Measurements from ENCODE around the gene ZC3H7A.
A peak's percentile ranks its signal among the peaks of the same experiment; 100 is the strongest.

The ZC3H7A gene

GRCh38 chr16:11801481-11802021 is 4.5 kb upstream of the ZC3H7A start:
- Histone ChIP-seq H3K27ac (ENCODE audit: low read depth in 2 of 2, low read length in 2 of 2) (no peak overlapping the region), H3K4me3 (ENCODE audit: low read length in 2 of 2) (no peak overlapping the region), H3K9ac (ENCODE audit: low read depth in 1 of 2, low read length in 2 of 2) (no peak overlapping the region), H3K36me3 (ENCODE audit: control insufficient read depth in 2 of 2, insufficient read depth in 2 of 2, low read length in 2 of 2) (no peaks in the 10 kb centered on the region), H3K27me3 (ENCODE audit: control insufficient read depth in 2 of 2, insufficient read depth in 2 of 2, low read length in 2 of 2) (no peaks in the 10 kb centered on the region), H3K4me1 (ENCODE audit: control insufficient read depth in 2 of 2, insufficient read depth in 2 of 2, low read length in 2 of 2) (peaks cover 11 to 14% of the 10 kb centered on the region in 2 donors), H3K9me3 (ENCODE audit: control insufficient read depth in 2 of 2, low read length in 2 of 2) (no peaks in the 10 kb centered on the region)

DNA sequence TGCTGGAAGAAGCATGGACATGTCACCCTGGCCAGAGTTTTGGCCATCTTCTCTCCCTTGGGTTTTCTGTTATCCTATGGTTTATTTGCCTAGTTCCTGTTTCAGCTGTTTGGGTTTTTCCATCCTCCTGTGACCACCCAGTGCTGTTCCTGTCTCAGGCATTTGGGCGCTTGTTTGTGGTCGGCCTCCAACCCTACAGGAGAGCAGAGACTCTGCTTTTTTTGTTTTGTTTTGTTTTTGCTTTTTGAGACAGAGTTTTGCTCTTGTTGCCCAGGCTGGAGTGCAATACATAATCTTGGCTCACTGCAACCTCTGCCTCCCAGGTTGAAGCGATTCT is 3.3 kb upstream of the ZC3H7A start:
- Histone ChIP-seq H3K27me3 (ENCODE audit: control insufficient read depth in 2 of 2, insufficient read depth in 2 of 2, low read length in 2 of 2) (no peaks in the 10 kb centered on the region), H3K4me3 (ENCODE audit: low read length in 2 of 2) (no peak overlapping the region), H3K36me3 (ENCODE audit: control insufficient read depth in 2 of 2, insufficient read depth in 2 of 2, low read length in 2 of 2) (no peaks in the 10 kb centered on the region), H3K27ac (ENCODE audit: low read depth in 2 of 2, low read length in 2 of 2) (no peak overlapping the region), H3K4me1 (ENCODE audit: control insufficient read depth in 2 of 2, insufficient read depth in 2 of 2, low read length in 2 of 2) (peaks cover 17% of the 10 kb centered on the region in 2 donors), H3K9me3 (ENCODE audit: control insufficient read depth in 2 of 2, low read length in 2 of 2) (no peaks in the 10 kb centered on the region), H3K9ac (ENCODE audit: low read depth in 1 of 2, low read length in 2 of 2) (no peak overlapping the region)

DNA sequence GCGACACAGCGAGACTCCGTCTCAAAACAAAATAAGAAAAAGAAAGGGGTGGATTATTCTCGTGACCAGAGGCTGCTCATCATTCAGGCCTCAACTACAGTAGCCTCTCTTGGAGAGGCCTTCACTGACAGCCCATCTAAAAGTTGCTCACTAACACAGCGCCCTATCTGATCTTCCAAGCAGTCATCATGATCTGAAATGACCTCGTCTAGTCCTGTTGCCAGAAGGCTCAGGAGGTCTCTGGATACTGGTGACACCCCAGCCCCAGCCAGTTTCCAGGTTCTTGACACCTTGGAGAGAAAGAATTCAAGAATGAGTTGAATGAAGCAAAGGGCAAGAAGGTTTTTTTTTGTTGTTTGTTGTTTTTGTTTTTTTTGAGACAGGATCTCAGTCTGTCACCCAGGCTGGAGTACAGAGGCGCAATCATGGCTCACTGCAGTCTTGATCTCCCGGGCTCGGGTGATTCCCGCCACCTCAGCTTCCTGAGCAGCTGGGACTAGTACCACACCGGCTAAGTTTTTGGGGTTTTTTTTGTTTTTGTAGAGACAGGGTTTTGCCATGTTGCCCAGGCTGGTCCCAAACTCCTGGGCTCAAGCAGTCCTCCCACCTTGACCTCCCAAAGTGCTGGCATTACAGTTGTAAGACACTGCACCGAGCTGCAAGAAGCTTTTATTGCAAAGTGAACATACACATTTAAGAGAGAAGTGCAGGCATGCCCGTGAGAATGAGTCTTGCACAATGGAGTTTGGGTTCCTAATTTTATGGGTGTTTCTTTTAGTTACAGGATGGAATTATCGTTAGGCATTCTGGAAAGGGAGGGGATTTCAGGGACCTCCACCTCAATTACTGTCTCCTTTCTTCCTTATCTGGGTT is 2.7 kb upstream of the ZC3H7A start:
- Histone ChIP-seq H3K9me3 (ENCODE audit: control insufficient read depth in 2 of 2, low read length in 2 of 2) (no peaks in the 10 kb centered on the region), H3K27ac (ENCODE audit: low read depth in 2 of 2, low read length in 2 of 2) (no peak overlapping the region), H3K4me3 (ENCODE audit: low read length in 2 of 2) (peak overlapping the region in 1 of 2 donors; percentile 2), H3K4me1 (ENCODE audit: control insufficient read depth in 2 of 2, insufficient read depth in 2 of 2, low read length in 2 of 2) (peaks cover 20% of the 10 kb centered on the region in 2 donors), H3K36me3 (ENCODE audit: control insufficient read depth in 2 of 2, insufficient read depth in 2 of 2, low read length in 2 of 2) (peaks cover 0 to 3% of the 10 kb centered on the region in 2 donors), H3K27me3 (ENCODE audit: control insufficient read depth in 2 of 2, insufficient read depth in 2 of 2, low read length in 2 of 2) (no peaks in the 10 kb centered on the region), H3K9ac (ENCODE audit: low read depth in 1 of 2, low read length in 2 of 2) (no peak overlapping the region)

DNA sequence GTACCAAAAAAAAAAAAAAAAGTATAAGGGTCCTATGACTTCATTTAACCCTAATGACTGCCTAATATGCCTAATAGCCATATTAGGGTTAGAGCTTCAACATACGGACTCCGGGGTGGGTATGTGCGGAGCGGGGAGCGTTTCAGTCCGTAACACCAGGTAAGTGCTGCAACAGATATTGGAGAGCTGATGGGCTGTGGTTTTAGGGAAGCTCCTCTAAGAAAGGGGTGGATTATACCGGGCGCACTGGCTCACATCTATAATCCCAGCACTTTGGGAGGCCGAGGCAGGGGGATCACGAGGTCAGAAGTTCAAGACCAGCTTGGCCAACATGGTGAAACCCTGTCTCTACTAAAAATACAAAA is 1.9 kb upstream of the ZC3H7A start:
- Histone ChIP-seq H3K4me3 (ENCODE audit: low read length in 2 of 2) (peak overlapping the region in 1 of 2 donors; percentile 95), H3K9me3 (ENCODE audit: control insufficient read depth in 2 of 2, low read length in 2 of 2) (no peaks in the 10 kb centered on the region), H3K36me3 (ENCODE audit: control insufficient read depth in 2 of 2, insufficient read depth in 2 of 2, low read length in 2 of 2) (peaks cover 0 to 3% of the 10 kb centered on the region in 2 donors), H3K4me1 (ENCODE audit: control insufficient read depth in 2 of 2, insufficient read depth in 2 of 2, low read length in 2 of 2) (peaks cover 23 to 24% of the 10 kb centered on the region in 2 donors), H3K9ac (ENCODE audit: low read depth in 1 of 2, low read length in 2 of 2) (no peak overlapping the region), H3K27ac (ENCODE audit: low read depth in 2 of 2, low read length in 2 of 2) (peak overlapping the region in 1 of 2 donors; percentile 99), H3K27me3 (ENCODE audit: control insufficient read depth in 2 of 2, insufficient read depth in 2 of 2, low read length in 2 of 2) (no peaks in the 10 kb centered on the region)

- H3K4me1 ChIP-seq (ENCODE audit: control insufficient read depth in 2 of 2, insufficient read depth in 2 of 2, low read length in 2 of 2): peaks cover 34% of the 10 kb centered on the region in 2 donors
- no peaks in the 10 kb centered on the region for H3K27me3 ChIP-seq (ENCODE audit: control insufficient read depth in 2 of 2, insufficient read depth in 2 of 2, low read length in 2 of 2)
- peak overlapping the region; percentile 93 to 99 for H3K27ac ChIP-seq (ENCODE audit: low read depth in 2 of 2, low read length in 2 of 2)
- no peaks in the 10 kb centered on the region for H3K9me3 ChIP-seq (ENCODE audit: control insufficient read depth in 2 of 2, low read length in 2 of 2)
- H3K9ac ChIP-seq (ENCODE audit: low read depth in 1 of 2, low read length in 2 of 2): peak overlapping the region; percentile 89 to 98
- H3K4me3 ChIP-seq (ENCODE audit: low read length in 2 of 2): peak overlapping the region; percentile 88 to 95
- peaks cover 0 to 3% of the 10 kb centered on the region in 2 donors for H3K36me3 ChIP-seq (ENCODE audit: control insufficient read depth in 2 of 2, insufficient read depth in 2 of 2, low read length in 2 of 2)
These were observed 870 bp upstream of the ZC3H7A start for GRCh38 chr16:11797957-11798299.

DNA sequence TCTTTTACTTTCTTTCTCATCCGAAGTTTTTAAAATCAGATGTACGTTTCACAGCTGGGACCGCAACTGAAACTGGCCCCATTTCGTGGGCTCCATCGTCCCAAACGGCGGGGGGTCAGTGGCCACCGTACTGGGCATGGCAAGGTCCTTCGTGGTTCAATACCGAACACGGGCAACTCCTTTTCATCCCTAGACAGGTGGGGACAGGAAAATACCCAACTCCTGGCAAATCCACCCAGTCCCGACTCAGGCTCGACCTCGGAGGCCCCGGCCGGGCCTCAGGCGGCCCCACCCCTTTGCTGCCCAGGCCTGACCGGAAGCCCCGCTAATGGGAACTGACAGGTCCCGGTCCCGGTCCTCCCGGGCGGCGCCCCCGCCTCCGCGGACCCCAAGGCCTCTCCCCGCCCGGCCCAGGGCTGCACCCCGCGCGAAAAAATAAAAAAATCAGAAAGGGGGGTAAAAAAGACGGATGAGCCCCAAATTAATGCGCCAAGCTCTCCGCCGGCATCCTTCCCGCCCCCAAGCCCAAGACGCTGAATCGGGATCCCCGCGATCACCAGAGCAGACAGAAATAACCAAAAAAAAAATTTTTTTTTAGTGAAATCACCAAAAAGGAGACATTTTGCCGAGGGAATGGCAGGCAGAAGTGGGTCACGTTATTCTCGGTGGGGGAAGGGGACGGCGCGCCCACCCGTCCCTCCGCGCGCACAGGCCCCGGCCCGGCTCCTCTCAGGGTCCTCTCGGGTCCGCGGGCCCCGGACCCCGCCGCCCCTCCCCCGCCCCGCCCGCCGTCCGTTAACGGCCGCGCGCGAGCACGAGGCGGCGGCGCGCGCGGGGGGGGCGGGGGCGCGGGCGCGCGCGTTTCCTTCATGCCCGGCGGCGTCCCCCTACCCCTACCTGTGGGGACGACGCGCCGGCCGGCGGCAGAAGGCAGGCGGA is 562 bp downstream of the ZC3H7A start:
- peak overlapping the region; percentile 78 to 93 for H3K4me3 ChIP-seq (ENCODE audit: low read length in 2 of 2)
- peaks cover 0 to 3% of the 10 kb centered on the region in 2 donors for H3K36me3 ChIP-seq (ENCODE audit: control insufficient read depth in 2 of 2, insufficient read depth in 2 of 2, low read length in 2 of 2)
- H3K27ac ChIP-seq (ENCODE audit: low read depth in 2 of 2, low read length in 2 of 2): peak overlapping the region; percentile 88 to 99
- no peaks in the 10 kb centered on the region for H3K9me3 ChIP-seq (ENCODE audit: control insufficient read depth in 2 of 2, low read length in 2 of 2)
- peaks cover 38 to 48% of the 10 kb centered on the region in 2 donors for H3K4me1 ChIP-seq (ENCODE audit: control insufficient read depth in 2 of 2, insufficient read depth in 2 of 2, low read length in 2 of 2)
- peak overlapping the region; percentile 92 to 98 for H3K9ac ChIP-seq (ENCODE audit: low read depth in 1 of 2, low read length in 2 of 2)
- H3K27me3 ChIP-seq (ENCODE audit: control insufficient read depth in 2 of 2, insufficient read depth in 2 of 2, low read length in 2 of 2): no peaks in the 10 kb centered on the region

DNA sequence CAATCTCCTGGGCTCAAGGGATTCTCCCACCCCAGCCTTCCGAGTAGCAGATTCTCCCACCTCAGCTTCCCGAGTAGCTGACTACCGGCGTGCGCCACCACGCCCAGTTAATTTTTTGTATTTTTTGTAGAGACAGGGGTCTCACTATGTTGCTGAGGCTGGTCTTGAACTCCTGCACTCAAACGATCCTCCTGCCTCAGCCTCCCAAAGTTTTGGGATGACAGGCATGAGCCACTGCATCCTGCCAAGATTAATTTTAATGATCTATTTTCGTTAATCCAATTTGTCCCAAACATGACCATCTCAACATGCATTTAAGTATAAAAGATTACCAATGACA is 1.2 kb downstream of the ZC3H7A start:
- H3K4me3 ChIP-seq (ENCODE audit: low read length in 2 of 2): peak overlapping the region; percentile 78 to 93
- H3K27me3 ChIP-seq (ENCODE audit: control insufficient read depth in 2 of 2, insufficient read depth in 2 of 2, low read length in 2 of 2): no peaks in the 10 kb centered on the region
- H3K36me3 ChIP-seq (ENCODE audit: control insufficient read depth in 2 of 2, insufficient read depth in 2 of 2, low read length in 2 of 2): peaks cover 0 to 3% of the 10 kb centered on the region in 2 donors
- H3K27ac ChIP-seq (ENCODE audit: low read depth in 2 of 2, low read length in 2 of 2): peak overlapping the region; percentile 88 to 99
- peaks cover 38 to 48% of the 10 kb centered on the region in 2 donors for H3K4me1 ChIP-seq (ENCODE audit: control insufficient read depth in 2 of 2, insufficient read depth in 2 of 2, low read length in 2 of 2)
- peak overlapping the region; percentile 92 to 98 for H3K9ac ChIP-seq (ENCODE audit: low read depth in 1 of 2, low read length in 2 of 2)
- H3K9me3 ChIP-seq (ENCODE audit: control insufficient read depth in 2 of 2, low read length in 2 of 2): no peaks in the 10 kb centered on the region

GRCh38 chr16:11794996-11795886 is 1.8 kb downstream of the ZC3H7A start:
- Histone ChIP-seq H3K27ac (ENCODE audit: low read depth in 2 of 2, low read length in 2 of 2) (peak overlapping the region; percentile 88 to 99), H3K27me3 (ENCODE audit: control insufficient read depth in 2 of 2, insufficient read depth in 2 of 2, low read length in 2 of 2) (no peaks in the 10 kb centered on the region), H3K9ac (ENCODE audit: low read depth in 1 of 2, low read length in 2 of 2) (peak overlapping the region in 1 of 2 donors; percentile 98), H3K36me3 (ENCODE audit: control insufficient read depth in 2 of 2, insufficient read depth in 2 of 2, low read length in 2 of 2) (peaks cover 0 to 3% of the 10 kb centered on the region in 2 donors), H3K9me3 (ENCODE audit: control insufficient read depth in 2 of 2, low read length in 2 of 2) (no peaks in the 10 kb centered on the region), H3K4me3 (ENCODE audit: low read length in 2 of 2) (peak overlapping the region; percentile 78 to 93), H3K4me1 (ENCODE audit: control insufficient read depth in 2 of 2, insufficient read depth in 2 of 2, low read length in 2 of 2) (peaks cover 38 to 48% of the 10 kb centered on the region in 2 donors)

GRCh38 chr16:11794447-11794846 is 2.6 kb downstream of the ZC3H7A start:
- Histone ChIP-seq H3K27ac (ENCODE audit: low read depth in 2 of 2, low read length in 2 of 2) (peak overlapping the region in 1 of 2 donors; percentile 39), H3K9me3 (ENCODE audit: control insufficient read depth in 2 of 2, low read length in 2 of 2) (no peaks in the 10 kb centered on the region), H3K4me3 (ENCODE audit: low read length in 2 of 2) (no peak overlapping the region), H3K36me3 (ENCODE audit: control insufficient read depth in 2 of 2, insufficient read depth in 2 of 2, low read length in 2 of 2) (peaks cover 0 to 3% of the 10 kb centered on the region in 2 donors), H3K27me3 (ENCODE audit: control insufficient read depth in 2 of 2, insufficient read depth in 2 of 2, low read length in 2 of 2) (no peaks in the 10 kb centered on the region), H3K4me1 (ENCODE audit: control insufficient read depth in 2 of 2, insufficient read depth in 2 of 2, low read length in 2 of 2) (peaks cover 38 to 48% of the 10 kb centered on the region in 2 donors), H3K9ac (ENCODE audit: low read depth in 1 of 2, low read length in 2 of 2) (no peak overlapping the region)

All from mucosa of rectum (tissue), 2 donors.